Loucy (cell line): ENCODE results near the gene DACH1.

Experiments
- H2AFZ ChIP-seq: fragments of 200-600 bp; sonication (generic); 2 replicates; pipeline ENCODE4 v1.6.0; 2016; ENCODE audit warnings: antibody characterized with exemption, mild to moderate bottlenecking, low read length, moderate library complexity
- H3F3A ChIP-seq: fragments of 200-600 bp; 2 replicates; pipeline ENCODE4 v1.6.0; 2016; ENCODE audit warnings: antibody characterized with exemption, low read depth, mild to moderate bottlenecking
- H3K27me3 ChIP-seq: fragments of 200-600 bp; sonication (generic); 2 replicates; pipeline ENCODE4 v1.6.1; 2014; ENCODE audit warnings: low read length, mild to moderate bottlenecking; ENCODE audit not compliant: insufficient read depth, poor library complexity, severe bottlenecking
- H3K36me3 ChIP-seq: fragments of 200-600 bp; sonication (generic); 2 replicates; pipeline ENCODE4 v1.6.1; 2016; ENCODE audit warnings: low read length; ENCODE audit not compliant: insufficient read depth
- H3K4me1 ChIP-seq: fragments of 200-600 bp; sonication (generic); 2 replicates; pipeline ENCODE4 v1.5.1; 2014; ENCODE audit warnings: low read length, mild to moderate bottlenecking; ENCODE audit not compliant: insufficient read depth, poor library complexity, severe bottlenecking
- H3K4me2 ChIP-seq: fragments of 200-600 bp; sonication (generic); 2 replicates; pipeline ENCODE4 v1.6.0; 2014; ENCODE audit warnings: antibody characterized with exemption, low read length, low read depth, mild to moderate bottlenecking; ENCODE audit not compliant: poor library complexity, severe bottlenecking
- H3K4me3 ChIP-seq: fragments of 200-600 bp; sonication (generic); 2 replicates; pipeline ENCODE4 v1.5.1; 2014; ENCODE audit warnings: low read length, mild to moderate bottlenecking, mixed read lengths; ENCODE audit not compliant: poor library complexity, severe bottlenecking
- H3K79me2 ChIP-seq: fragments of 200-600 bp; sonication (generic); 2 replicates; pipeline ENCODE4 v1.6.1; 2014; ENCODE audit warnings: low read length; ENCODE audit not compliant: insufficient read depth
- H3K9ac ChIP-seq: fragments of 200-600 bp; sonication (generic); 2 replicates; pipeline ENCODE4 v1.6.0; 2014; ENCODE audit warnings: mild to moderate bottlenecking, low read depth, low read length, moderate library complexity; ENCODE audit not compliant: poor library complexity, severe bottlenecking
- H3K9me2 ChIP-seq: fragments of 200-600 bp; sonication (generic); replicated peaks from 2 replicates; pipeline ENCODE4 v1.6.1; 2016; ENCODE audit warnings: low read depth, low read length, mixed read lengths
- H3K9me3 ChIP-seq: fragments of 200-600 bp; sonication (generic); 2 replicates; pipeline ENCODE4 v1.6.1; 2014; ENCODE audit warnings: mild to moderate bottlenecking, antibody characterized with exemption, low read length, low read depth; ENCODE audit not compliant: insufficient read depth
- H4K20me1 ChIP-seq: fragments of 200-600 bp; sonication (generic); 2 replicates; pipeline ENCODE4 v1.6.0; 2014; ENCODE audit warnings: antibody characterized with exemption, low read length, mild to moderate bottlenecking; ENCODE audit not compliant: insufficient read depth, poor library complexity, severe bottlenecking
- CTCF ChIP-seq: fragments of 200-600 bp; sonication (generic); conservative IDR thresholded peaks from 2 replicates; pipeline ENCODE4 v1.5.1; 2014; ENCODE audit warnings: mild to moderate bottlenecking, antibody characterized with exemption, low read length
- EZH2phosphoT487 ChIP-seq: fragments of 200-600 bp; IDR thresholded peaks from 2 replicates; pipeline ENCODE4 v1.6.1; 2018; ENCODE audit warnings: antibody characterized with exemption, mild to moderate bottlenecking, moderate library complexity, borderline replicate concordance

DACH1 gene

GRCh38 chr13:71430681-71431080 is 436.3 kb downstream of the DACH1 start:
- Histone ChIP-seq H2AFZ (no peak overlapping the region), H4K20me1 (no peaks in the 10 kb centered on the region), H3K4me1 (no peaks in the 10 kb centered on the region), H3K9ac (no peak overlapping the region), H3K9me3 (no peaks in the 10 kb centered on the region), H3K4me3 (no peak overlapping the region), H3K36me3 (no peaks in the 10 kb centered on the region), H3K4me2 (no peak overlapping the region), H3K27me3 (no peaks in the 10 kb centered on the region), H3K79me2 (no peaks in the 10 kb centered on the region), H3K9me2 (no peaks in the 10 kb centered on the region), H3F3A (no peaks in the 10 kb centered on the region)
- TF ChIP-seq EZH2phosphoT487 (no peak), CTCF (no peak)

- no peaks in the 10 kb centered on the region for H3K79me2 ChIP-seq
- no peaks in the 10 kb centered on the region for H3K9me3 ChIP-seq
- H3K9me2 ChIP-seq = no peaks in the 10 kb centered on the region
- TF ChIP-seq EZH2phosphoT487 (no peak), CTCF (no peak)
- no peaks in the 10 kb centered on the region for H4K20me1 ChIP-seq
- no peaks in the 10 kb centered on the region for H3K27me3 ChIP-seq
- no peak overlapping the region for H3K4me2 ChIP-seq
- no peak overlapping the region for H2AFZ ChIP-seq
- H3K9ac ChIP-seq = no peak overlapping the region
- no peaks in the 10 kb centered on the region for H3K4me1 ChIP-seq
- H3K36me3 ChIP-seq = no peaks in the 10 kb centered on the region
- no peaks in the 10 kb centered on the region for H3F3A ChIP-seq
- H3K4me3 ChIP-seq = no peak overlapping the region
These were observed 449.8 kb downstream of the DACH1 start for GRCh38 chr13:71417205-71417604.

- H3K9me2 ChIP-seq = no peaks in the 10 kb centered on the region
- H3K4me2 ChIP-seq = no peak overlapping the region
- no peak overlapping the region for H3K4me3 ChIP-seq
- no peak overlapping the region for H3K9ac ChIP-seq
- no peaks in the 10 kb centered on the region for H4K20me1 ChIP-seq
- H3K36me3 ChIP-seq = no peaks in the 10 kb centered on the region
- H3F3A ChIP-seq = no peaks in the 10 kb centered on the region
- no peaks in the 10 kb centered on the region for H3K4me1 ChIP-seq
- no peaks in the 10 kb centered on the region for H3K79me2 ChIP-seq
- no peak overlapping the region for H2AFZ ChIP-seq
- no peaks in the 10 kb centered on the region for H3K27me3 ChIP-seq
- TF ChIP-seq EZH2phosphoT487 (no peak), CTCF (no peak)
- H3K9me3 ChIP-seq = no peaks in the 10 kb centered on the region
These were observed 454.8 kb downstream of the DACH1 start for GRCh38 chr13:71412231-71412630.
